Right renal pelvis (tissue), 4 donors: Measurements from ENCODE around the gene PACSIN3. TPM values are rescaled to one million over a fixed set of nuclear protein-coding genes. Genes with fewer than 3 reads are reported as not detected.

Source experiments
- DNase-seq, 4 donors: peaks; one replicate each; pipeline ENCODE4 v3.0.0-alpha.2; 2013; ENCODE audit warnings: low read depth in 4 of 4, low spot score in 3 of 4, missing footprints in 1 of 4
- polyA plus RNA-seq, 4 donors: library from polyadenylated mRNA; unstranded; fragments of 120-200 nt; gene quantifications; one replicate each; pipeline ENCODE4 v1.2.1, GENCODE V29; 2013; ENCODE audit not compliant: insufficient read length in 4 of 4

The PACSIN3 gene
- polyA plus RNA-seq, 4 donors: 28.1 to 42.0 (median 31.3) TPM

DNA sequence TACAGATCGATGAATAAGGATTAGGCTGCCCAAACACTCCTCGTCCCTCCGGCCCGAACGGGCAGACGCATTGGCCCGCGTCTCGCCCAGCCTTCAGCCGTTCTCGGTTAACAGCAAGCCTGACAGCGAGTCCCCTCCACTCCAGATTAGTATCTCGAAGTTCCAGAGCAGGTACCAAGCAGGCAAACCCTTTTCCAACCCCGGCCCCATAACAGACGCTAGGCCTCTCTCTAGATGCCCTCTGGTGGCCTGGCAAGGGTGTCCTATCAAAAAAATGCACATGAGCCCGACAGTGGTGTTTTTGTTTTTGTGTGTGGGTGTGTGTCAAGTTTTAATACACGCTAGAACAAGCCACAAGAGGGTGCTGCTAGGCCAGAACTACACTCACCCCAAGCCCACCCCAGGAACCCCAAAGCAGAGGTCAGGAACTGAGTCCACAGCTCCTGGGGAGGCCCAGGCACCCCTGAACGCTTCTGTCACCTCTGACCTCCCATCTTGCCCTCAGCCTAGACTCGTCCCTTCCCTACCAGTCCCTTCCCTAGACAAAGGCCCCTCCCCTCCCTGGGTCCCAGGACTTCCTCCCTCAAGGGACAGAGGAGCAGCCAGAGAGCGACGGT is 8.9 kb downstream of the PACSIN3 start:
- DNase-seq: no peak

DNA sequence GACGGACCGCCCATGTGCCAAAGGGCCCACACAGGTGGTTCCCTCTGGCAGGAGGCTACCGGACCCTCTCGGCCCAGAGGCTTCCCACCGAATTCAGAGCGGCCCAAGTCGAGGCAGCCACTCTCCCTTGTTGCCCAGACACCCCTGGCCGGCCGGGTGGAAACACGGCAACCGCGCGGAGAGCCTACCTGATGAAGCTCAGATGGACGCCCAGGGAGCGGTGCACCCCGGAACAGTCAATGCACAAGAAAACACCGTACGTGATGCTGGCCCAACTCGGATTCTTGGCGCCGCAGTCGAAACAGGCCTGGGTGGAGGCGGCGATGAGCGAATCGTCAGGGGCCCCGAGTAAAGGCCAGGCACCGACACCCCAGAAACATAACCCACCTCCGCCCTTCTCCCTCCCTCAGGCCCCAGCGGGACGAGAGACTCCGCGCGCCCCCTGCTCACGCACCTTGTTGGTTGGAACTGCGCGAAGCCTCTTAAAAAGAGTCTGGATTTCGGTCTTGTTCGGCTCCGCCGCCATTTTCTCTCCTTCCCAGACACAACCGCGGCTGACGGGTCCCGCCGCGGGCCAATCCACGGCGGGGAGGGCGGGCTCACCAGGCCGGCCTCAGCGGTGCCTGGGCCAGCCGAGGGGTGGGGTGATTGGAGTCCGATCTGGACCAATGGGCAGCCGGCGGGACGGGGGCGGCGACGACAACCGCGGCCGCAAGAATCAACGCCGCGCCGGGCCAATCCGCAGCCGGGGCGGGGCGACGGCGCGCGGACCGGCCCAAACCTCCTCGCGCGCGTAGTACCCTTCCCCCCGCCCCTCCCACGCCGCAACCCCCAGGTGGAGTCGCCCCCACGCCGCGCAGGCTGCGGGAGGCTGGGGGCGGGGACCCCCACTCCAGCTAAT is 9.7 kb downstream of the PACSIN3 start, which contains the start of gene ARFGAP2:
Gene ARFGAP2, minus strand, starts transcription at position 552 of the 901 bp plus-strand sequence. Its CDS starts 26 bp downstream, at position 526.
- peak; percentile 87 to 94 (median 90) for DNase-seq

DNA sequence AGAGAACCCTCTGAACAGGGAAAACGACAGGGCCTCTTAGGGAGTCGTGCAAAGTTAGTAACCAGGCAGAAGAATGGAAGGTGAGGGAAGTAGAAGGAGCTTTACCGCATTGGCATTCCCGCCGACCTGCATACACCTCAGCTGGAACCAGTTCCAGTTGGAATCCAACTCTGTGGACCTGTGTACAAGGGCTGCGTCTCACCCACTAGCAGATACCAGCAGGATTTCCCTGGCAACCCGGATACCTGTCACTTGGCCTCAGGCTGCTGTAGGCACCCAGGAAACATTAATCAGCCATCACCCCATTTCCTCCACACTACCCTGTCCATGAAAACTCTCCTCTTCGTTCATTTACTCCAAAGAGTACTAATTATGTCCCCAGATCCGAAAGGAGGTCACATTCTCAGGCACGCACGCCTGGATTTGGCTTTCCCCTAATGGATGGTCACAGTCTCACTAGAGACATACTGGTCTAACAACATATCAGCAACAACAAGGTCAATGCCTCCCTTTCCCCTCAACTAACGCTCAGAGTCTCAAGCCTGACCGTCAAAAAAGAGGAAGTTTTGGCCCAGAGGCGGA is 10.4 kb downstream of the PACSIN3 start:
- DNase-seq: no peak

DNA sequence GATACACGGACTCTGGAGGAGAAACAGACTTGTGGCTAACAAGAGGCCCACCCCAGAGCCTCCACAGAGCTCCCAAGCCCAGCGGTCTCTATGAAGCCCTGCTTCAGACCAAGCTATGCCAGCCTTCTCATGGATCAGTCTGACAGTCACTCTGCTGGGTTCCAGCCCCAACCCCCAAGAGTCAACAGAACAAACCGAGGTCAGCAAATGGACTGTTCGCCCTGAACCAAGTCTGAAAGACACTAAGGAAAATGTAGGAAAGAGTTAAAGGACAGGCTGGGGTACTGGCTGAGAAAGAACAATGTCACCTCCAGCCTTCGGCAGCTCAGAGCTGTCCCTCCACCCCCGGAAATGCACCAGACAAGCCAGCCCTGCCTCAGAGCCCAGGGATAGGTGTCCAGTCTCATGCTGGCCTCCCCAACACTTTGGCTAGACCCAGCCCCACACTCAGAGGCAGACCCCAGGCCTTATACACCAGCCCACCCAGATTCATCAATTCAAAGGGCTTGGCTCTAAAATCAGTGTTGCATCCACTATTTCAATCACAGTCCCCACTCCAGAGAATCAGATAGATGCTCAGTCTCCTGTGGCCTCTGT is 13.4 kb downstream of the PACSIN3 start:
- no peak for DNase-seq

DNA sequence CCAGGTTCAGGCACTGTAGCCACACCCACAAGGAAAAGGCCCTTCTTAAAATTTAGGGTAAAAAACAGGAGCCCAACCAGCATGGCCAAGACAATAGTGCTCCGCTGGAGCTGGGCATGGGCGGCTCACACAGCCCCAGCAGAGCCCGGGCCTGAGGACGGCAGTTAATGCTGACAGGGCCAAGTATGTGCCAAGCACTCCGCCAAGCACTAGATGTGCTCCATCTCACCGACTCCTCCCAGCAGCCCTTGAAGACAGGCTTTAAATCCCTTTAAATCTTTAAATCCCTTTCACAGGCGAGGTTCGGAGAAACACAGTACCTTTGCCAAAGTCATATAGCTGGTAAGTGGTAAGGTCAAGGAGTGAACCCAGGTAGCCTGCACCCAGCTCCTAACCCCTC is 14.4 kb downstream of the PACSIN3 start:
- DNase-seq: no peak

DNA sequence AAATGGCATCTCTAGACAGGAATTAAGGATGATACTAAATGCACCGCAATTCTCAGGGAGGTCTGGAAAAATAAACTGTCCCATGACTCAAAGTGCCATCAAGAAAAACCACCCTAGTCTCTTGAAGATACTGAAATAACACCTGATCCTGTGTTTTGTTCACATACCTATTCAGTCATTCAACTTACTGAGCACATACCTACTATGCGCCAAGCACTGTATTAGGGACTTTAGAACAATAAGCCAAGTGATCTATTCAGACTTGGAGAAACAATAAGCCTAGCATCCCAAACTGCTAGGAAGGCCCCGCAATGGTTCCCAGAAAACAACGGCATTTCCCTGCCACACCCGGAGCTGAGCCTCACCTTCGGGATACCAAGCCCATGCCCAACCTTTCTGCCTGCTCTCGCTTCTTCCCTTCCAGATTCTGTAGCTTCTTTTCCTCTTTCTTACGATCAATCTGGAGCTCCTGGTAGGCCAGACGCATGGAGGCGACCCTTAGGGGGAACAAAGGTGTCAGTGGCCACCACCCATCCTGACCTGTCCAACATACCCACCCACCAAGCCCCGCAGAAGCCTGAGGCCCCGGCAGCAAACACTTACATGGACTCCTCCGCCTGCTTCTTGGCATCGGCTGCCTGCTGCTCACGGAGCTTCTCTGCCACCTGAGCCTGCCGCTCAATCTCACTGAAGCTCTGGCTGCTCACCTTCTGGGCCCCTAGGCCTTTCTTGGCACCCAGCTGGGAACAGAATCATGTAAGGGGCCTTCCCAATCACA is 15.0 kb downstream of the PACSIN3 start:
- no peak for DNase-seq

DNA sequence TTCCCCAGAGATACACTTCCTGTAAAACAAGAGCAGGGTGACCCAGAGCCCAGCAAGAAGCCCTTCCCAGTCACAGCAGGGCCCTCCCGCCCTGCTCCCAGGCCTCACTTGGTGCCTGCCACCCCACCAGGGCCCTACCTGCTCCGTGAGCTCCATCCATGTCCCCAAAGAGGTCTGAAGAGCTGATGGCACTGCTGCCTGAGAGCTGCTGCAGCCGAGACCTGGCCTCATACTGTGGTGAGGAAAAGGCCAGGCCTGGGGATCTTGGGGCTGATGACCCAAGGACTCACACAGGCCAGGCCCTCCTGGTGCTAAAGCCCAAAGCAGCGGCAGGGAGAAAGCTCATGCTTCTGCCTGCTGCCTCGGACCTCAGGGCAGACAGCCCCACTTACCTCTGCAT is 19.9 kb downstream of the PACSIN3 start:
- DNase-seq: no peak

DNA sequence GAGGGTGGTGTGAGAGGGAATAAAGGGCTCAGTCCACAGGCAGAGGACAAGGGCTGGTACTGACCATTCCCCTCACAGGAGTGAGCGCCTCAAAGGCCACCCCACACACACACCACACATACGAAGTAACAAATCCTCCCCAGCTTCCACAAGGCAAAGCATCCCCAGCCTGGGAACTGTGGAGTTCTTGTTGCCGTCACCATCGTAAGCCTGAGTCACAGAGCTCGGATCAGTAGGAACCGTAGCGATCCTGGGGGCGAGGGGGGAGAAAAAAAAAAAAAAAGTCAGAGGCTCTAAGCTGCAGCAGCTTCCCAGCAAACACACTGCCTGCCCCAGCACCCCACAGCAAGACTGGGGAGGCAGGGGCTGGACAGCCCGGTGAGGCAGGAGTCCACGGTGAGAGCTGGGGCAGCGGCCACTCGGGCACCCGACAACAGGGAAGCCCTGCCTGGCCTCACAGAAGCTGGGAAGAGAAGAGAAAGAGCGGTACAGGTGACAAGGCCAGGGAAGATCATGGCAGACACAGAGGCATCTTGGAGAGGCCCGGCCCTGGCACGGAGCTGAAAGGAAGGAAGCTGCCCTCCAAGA is 20.9 kb downstream of the PACSIN3 start:
- no peak for DNase-seq

DNA sequence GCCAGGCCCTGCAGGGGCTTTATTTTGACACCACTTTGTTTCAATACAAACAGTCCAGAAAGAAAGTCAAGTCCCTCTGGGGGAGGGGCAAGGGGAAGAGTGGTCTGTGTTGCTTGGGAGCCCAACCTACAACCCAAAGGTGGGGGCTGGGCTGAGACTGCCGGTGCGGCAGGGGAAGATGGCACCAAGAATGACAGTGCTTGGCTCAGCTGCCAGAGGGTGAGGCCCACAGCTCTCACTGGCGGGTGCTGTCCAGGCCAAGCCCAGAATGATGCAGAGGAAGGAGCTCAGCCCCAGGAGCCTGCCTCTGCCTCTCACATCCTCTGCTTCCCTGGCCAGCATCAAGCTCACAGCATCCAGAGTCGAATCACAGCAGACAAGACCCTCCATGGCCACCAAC is 21.9 kb downstream of the PACSIN3 start:
- DNase-seq: no peak

DNA sequence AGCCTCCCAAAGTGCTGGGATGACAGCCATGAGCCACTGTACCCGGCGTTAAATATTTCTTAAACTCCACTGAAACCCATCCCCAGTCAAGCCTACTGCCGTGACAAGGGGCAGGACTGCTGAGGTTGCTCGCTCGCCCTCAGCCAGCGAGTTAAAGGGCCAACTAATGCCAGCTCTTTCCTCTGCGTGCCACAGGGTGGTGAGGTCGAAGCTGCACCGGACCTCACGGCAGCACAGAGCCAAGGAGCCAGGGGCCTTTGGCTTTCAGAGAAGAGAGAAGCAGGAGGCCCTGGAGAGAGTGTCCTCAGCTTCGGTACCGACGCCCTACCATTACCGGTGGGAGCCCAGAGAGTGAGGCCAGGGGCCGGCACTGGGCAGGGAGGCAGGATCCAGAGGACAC is 22.3 kb downstream of the PACSIN3 start:
- no peak for DNase-seq

DNA sequence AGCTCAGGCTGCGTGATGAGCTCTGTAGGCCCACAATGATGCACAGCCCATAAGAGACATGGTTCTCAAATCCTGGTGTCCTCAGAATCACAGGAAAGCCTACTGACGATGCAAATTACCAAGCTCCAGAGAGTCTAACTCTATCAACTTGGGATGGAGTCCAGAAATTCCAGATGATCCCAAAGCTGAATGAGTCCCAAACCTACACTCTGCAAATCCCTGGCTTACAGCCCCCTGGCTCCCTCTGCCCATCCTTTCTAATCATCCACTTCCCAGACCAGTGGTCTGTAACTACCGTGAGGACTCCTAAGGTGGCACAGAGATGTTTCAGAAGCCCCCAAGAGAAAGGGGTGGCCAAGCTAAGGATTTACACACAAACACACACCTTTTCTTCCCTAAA is 23.0 kb downstream of the PACSIN3 start:
- DNase-seq: no peak

DNA sequence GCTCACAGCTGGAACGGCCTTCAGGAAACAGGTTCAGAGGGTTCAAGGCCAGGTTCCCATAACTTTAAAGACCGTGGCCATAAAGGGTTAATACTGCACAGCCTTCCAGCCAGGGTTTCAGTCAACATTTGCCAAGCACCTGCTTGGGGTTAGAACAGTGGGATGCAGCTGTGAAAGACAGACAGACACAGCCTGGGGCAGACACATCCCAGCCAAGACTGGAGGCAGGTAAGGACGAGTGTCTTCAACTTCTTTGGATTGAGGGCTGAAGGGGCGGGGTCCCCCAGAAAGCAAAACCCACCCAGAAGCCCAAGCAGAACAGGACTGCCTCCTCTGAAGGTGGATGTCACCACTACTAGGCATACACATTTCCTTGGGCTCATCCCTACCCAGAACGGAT is 23.8 kb downstream of the PACSIN3 start:
- DNase-seq: no peak

DNA sequence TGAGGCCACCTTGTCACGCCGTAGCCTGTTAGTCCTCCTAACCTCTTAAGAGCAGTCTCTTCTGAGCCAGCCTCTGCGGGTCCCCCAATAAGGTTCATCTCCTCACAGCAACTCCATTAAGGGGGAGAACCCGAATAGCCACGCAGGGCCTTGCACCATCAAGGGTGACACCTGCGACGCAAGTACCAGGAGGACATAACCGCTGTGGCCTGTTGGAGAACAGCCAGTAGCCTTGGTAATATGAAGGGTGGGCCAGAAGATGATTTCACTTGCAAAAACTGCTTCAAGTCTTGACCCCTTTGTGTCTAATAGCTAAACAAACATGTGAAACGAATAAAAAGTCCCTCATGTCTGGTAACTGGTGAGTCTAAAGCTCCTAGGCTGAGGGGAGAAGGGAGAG is 24.3 kb downstream of the PACSIN3 start:
- DNase-seq: no peak

DNA sequence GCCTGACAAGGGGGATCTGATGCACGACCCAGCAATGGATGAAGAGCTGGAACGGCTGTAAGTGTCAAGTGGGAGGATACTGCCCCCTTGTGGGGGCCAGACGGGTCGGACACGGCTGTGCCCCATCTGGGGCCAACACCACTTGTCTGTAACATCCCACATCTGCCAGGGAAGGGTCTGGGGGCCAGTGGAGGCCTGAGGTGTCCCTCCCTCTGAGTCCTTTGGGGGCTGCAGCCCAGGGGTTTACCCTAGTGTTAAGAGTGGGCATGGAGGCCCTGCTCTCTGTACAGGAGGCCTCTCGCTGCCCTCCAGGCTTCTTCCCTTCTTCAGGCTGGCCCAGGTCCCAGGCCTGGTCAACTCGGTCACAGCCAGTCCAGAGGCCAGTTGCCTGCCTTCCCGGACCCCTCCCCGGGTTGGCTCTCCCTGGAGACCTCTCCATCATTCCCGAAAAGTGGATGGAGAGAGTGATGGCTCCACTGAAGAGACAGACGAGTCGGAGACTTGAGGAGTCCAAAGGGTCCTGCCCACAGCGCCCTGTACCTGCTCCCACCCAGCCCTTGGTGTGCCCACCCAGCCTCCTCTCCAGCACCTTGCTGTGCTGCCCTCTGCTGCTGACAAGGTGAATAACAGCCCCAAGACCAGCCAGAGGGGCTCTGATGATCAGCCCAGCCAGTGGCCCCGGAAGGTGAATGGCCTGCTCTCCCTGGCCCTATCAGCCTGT is 24.9 kb downstream of the PACSIN3 start:
- DNase-seq: peak in 2 of 4 donors; percentile 43 to 45

DNA sequence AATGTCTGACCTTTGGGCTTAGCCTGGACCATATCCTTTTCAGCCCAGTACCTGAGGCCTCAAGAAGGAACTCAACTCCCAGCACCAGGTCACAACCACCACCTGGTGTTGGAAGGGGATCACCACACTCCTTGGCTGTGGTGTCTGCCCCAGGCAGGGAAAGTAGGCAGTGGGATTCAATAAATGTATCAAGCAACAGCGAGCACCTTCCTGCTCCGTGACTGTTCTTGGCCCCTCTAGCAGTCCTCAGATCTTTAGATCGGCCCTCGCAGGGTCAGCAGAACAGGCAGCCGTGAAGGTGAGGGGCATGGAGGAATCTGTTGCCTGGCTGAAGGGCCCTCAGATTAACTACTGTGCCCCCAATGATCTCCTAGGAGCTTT is 25.5 kb downstream of the PACSIN3 start:
- no peak for DNase-seq

DNA sequence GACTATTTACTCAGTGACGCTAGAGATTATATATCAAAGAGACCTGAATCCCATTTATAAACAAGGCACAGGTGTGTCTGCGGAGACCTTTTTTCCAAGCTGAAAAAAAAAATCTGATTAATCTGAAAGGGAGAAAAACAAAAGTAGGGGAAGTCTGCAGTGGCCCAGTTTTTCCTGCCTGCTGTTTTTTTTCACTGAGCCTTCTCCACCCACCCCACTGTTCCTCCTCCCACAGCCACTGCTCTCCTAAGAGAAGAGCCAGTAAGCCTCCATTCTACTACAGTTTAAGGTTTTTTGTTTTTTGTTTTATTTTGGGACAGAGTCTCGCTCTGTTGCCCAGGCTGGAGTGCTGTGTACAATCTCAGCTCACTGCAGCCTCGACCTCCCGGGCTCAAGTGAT is 28.0 kb downstream of the PACSIN3 start:
- DNase-seq: no peak

DNA sequence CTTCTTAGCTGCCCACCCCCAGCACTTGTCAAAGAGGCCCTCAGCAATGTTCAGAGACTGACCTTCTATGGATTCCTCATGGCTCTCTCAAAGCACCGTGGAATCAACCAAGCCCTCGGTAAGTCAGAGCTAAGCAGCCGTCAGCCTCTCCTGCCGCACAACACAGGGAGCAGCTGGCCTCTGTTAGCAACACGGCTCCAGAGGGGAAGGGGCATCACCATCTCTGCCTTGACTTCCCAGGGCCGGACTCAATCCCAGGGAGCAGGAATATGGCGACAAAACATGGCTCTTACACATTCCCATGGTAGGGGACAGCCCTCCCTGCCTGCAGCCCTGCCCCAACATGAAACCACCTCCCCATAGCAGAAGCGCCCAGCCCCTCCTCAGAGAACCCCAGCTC is 28.4 kb downstream of the PACSIN3 start:
- DNase-seq: no peak

DNA sequence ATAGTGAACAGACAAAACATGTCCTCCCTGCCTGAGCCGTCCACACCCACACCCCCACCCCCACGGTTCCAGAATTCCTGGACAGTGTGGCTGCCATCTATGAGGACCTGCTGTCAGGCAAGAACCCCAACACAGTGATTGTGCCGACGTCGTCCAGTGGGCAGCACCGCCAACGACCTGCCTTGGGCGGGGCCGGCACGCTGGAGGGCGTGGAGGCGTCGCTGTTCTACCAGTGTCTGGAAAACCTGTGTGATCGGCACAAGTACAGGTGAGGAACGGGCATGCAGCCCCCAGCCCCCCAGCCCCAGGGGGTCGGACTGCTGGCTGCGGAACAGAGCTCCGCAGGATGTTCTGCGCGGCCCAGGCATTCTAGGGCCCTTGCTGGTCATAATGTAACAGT is 29.3 kb downstream of the PACSIN3 start:
- DNase-seq: no peak

DNA sequence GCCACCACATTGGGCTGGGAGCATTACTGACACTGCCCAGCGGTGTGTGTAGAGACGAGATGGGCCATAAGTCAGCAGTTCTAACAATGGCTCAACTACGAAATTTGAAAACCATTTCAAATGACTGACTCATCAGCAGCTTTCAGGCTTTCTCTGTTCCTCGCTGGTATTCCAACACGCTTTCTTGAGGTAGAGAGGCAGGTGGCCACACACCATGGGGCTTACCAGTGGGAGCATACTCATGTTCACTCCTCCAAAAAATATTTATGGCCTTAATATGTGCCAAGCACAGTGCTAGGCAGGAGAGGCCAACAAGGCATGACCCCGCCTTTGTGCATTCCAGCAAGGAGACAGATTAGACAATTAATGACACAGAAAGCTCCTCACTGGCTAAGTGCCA is 29.9 kb downstream of the PACSIN3 start:
- DNase-seq: no peak

DNA sequence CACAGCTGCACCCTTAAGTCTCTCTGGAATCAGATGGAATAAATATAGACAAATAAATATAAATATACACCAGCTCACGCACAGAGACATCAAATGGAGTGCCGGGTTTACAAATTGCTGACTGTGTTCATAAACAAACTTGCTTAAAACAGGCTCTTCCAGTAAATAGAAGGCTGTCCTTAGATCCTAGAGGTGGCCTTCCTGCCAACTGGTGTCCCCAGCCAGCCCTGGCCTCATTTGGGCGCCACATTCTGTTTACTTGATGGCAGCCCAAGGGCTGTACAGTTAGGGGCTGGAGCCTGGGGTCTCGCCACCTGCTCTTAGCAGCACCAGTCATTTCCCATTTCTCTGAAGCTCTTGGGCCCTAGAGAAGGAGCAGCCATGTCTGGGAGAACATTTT is 30.4 kb downstream of the PACSIN3 start:
- no peak for DNase-seq
